Colonic mucosa (tissue), 4 donors: ENCODE results near the gene MYL4. TPM values are rescaled to one million over a fixed set of nuclear protein-coding genes. Genes with fewer than 3 reads are reported as not detected.
"Not testable (repeated sequence)": the region's sequence is repeated elsewhere in the genome, so short reads cannot be mapped to it uniquely, and the experiment has no call there.

ENCODE experiments used
- DNase-seq: peaks from one replicate; pipeline ENCODE4 v3.0.0-alpha.2; 2020
- H3K27ac ChIP-seq: fragments of 200-600 bp; one replicate; pipeline ENCODE4 v1.8.0; 2021
- H3K27me3 ChIP-seq: fragments of 200-600 bp; one replicate; pipeline ENCODE4 v1.8.0; 2021
- H3K36me3 ChIP-seq: fragments of 200-600 bp; one replicate; pipeline ENCODE4 v1.8.0; 2021
- H3K4me1 ChIP-seq: fragments of 200-600 bp; one replicate; pipeline ENCODE4 v1.8.0; 2021; ENCODE audit warnings: mild to moderate bottlenecking
- H3K4me3 ChIP-seq: fragments of 200-600 bp; one replicate; pipeline ENCODE4 v1.8.0; 2021
- H3K9ac ChIP-seq, 2 donors: one replicate each; pipeline ENCODE4 v1.7.0; 2013; ENCODE audit warnings: control low read depth in 2 of 2, low read depth in 2 of 2, low read length in 2 of 2
- H3K9me3 ChIP-seq: fragments of 200-600 bp; one replicate; pipeline ENCODE4 v1.8.0; 2021
- CTCF ChIP-seq: fragments of 200-600 bp; IDR thresholded peaks from one replicate; pipeline ENCODE4 v1.8.0; 2022; ENCODE audit warnings: antibody characterized with exemption, mild to moderate bottlenecking
- intact Hi-C: fragments of 100-400 bp; cut with DNase I; formaldehyde crosslinking; loops from one replicate; pipeline ENCODE4 v1.14.1; 2022
- total RNA-seq, 2 donors: library from RNA; stranded (reverse); fragmentation: NEBNext Ultra II Directional in 1 of 2; extraction: Animal tissue kit (Norgen Biotek cat#: 25700) in 1 of 2; gene quantifications; one replicate each; pipeline ENCODE4 v1.2.1, GENCODE V29; 2021
- donor health status: healthy.
- donor health status: DM: no; HTN: no; CAD: no.
- donor health status: DM: no; HTN: no; CAD: no.

Gene MYL4
- total RNA-seq, 2 donors from 2014 or later, result 0.59 to 0.69 TPM

- TF ChIP-seq CTCF, result no peak
- intact Hi-C loops, result no loop called here
- H3K36me3 ChIP-seq, result peaks cover 7% of the 10 kb centered on the region
These were observed 38.4 kb upstream of the MYL4 start for GRCh38 chr17:47170710-47171109.

GRCh38 chr17:47172696-47173565 lies 36.2 kb upstream of the MYL4 start:
- intact Hi-C loops, result no loop called here
- no peak for DNase-seq
- no peak overlapping the region for H3K27ac ChIP-seq
- no peaks in the 10 kb centered on the region for H3K27me3 ChIP-seq
- H3K9me3 ChIP-seq, result no peaks in the 10 kb centered on the region
- peaks cover 5% of the 10 kb centered on the region for H3K36me3 ChIP-seq
- H3K9ac ChIP-seq, result no peak overlapping the region
- no peak overlapping the region for H3K4me3 ChIP-seq
- no peak for TF ChIP-seq CTCF
- no peaks in the 10 kb centered on the region for H3K4me1 ChIP-seq

More at GRCh38 chr17:47170710-47171109, 38.4 kb upstream of the MYL4 start:
- Histone ChIP-seq H3K9me3 (no peaks in the 10 kb centered on the region), H3K4me1 (no peaks in the 10 kb centered on the region), H3K27ac (no peak overlapping the region), H3K27me3 (no peaks in the 10 kb centered on the region), H3K9ac (no peak overlapping the region), H3K4me3 (no peak overlapping the region)
- no peak for DNase-seq

- H3K4me1 ChIP-seq, H3K9ac ChIP-seq, H3K9me3 ChIP-seq, H3K36me3 ChIP-seq, DNase-seq, H3K27ac ChIP-seq, H3K4me3 ChIP-seq, H3K27me3 ChIP-seq, intact Hi-C loops: not testable (repeated sequence)
These were observed 34.3 kb upstream of the MYL4 start for GRCh38 chr17:47174823-47175222.

GRCh38 chr17:47176389-47176826 lies 32.7 kb upstream of the MYL4 start:
- H3K4me3 ChIP-seq, result no peak overlapping the region
- TF ChIP-seq CTCF, result no peak
- H3K9me3 ChIP-seq, result no peaks in the 10 kb centered on the region
- H3K4me1 ChIP-seq, result no peaks in the 10 kb centered on the region
- no peaks in the 10 kb centered on the region for H3K36me3 ChIP-seq
- H3K27ac ChIP-seq, result no peak overlapping the region
- no peaks in the 10 kb centered on the region for H3K27me3 ChIP-seq
- no peak for DNase-seq
- H3K9ac ChIP-seq, result no peak overlapping the region
- intact Hi-C loops, result no loop called here

GRCh38 chr17:47177261-47177660 lies 31.9 kb upstream of the MYL4 start:
- no peaks in the 10 kb centered on the region for H3K36me3 ChIP-seq

More at GRCh38 chr17:47177261-47177660, 31.9 kb upstream of the MYL4 start:
- Histone ChIP-seq H3K9me3 (no peaks in the 10 kb centered on the region), H3K4me1 (no peaks in the 10 kb centered on the region), H3K27ac (no peak overlapping the region), H3K9ac (no peak overlapping the region), H3K4me3 (no peak overlapping the region), H3K27me3 (no peaks in the 10 kb centered on the region)
- DNase-seq, result no peak
- no peak for TF ChIP-seq CTCF
- intact Hi-C loops, result no loop called here
